HFFc6 (cell line): Measurements from ENCODE around the gene SPOCK2. TPM values are rescaled to one million over a fixed set of nuclear protein-coding genes. Genes with fewer than 3 reads are reported as not detected.
"Not testable (repeated sequence)": the region's sequence is repeated elsewhere in the genome, so short reads cannot be mapped to it uniquely, and the experiment has no call there.

ENCODE experiments used
- DNase-seq: peaks from one replicate; pipeline ENCODE4 v3.0.0-alpha.2; 2018
- H3K27ac Mint-ChIP-seq: 2 replicates; pipeline ENCODE4 v1.8.0; 2020; ENCODE audit warnings: mild to moderate bottlenecking, mixed read lengths
- H3K27me3 Mint-ChIP-seq: 2 replicates; pipeline ENCODE4 v1.8.0; 2021; ENCODE audit warnings: mild to moderate bottlenecking, moderate library complexity, mixed read lengths; ENCODE audit not compliant: insufficient read depth
- H3K36me3 Mint-ChIP-seq: 2 replicates; pipeline ENCODE4 v1.8.0; 2021; ENCODE audit warnings: low read depth, mixed read lengths
- H3K4me1 Mint-ChIP-seq: 2 replicates; pipeline ENCODE4 v1.8.0; 2020; ENCODE audit warnings: low read depth, mixed read lengths
- H3K4me3 Mint-ChIP-seq: 2 replicates; pipeline ENCODE4 v1.8.0; 2020; ENCODE audit warnings: mild to moderate bottlenecking, moderate library complexity, mixed read lengths
- H3K9me3 Mint-ChIP-seq: 2 replicates; pipeline ENCODE4 v1.8.0; 2020; ENCODE audit warnings: mild to moderate bottlenecking, mixed read lengths
- CTCF ChIP-seq: fragments of 200-600 bp; sonication (generic); IDR thresholded peaks from 2 replicates; pipeline ENCODE4 v1.5.0; 2021; ENCODE audit warnings: antibody characterized with exemption, mild to moderate bottlenecking
- total RNA-seq, 6 experiments: library from RNA; stranded (reverse); fragmentation: NEBNext Ultra II Directional; extraction: Animal tissue kit (Norgen Biotek cat#: 25700); gene quantifications; 2 replicates in 1 of 6; 3 replicates in 5 of 6; pipeline ENCODE4 v1.2.3, GENCODE V29; 2021

SPOCK2 gene
- total RNA-seq, 6 experiments from 2014 or later, result not detected

GRCh38 chr10:72114706-72115450 is 26.5 kb upstream of the SPOCK2 start:
- Mint-ChIP-seq H3K27ac (no peak overlapping the region), H3K9me3 (no peaks in the 10 kb centered on the region), H3K36me3 (peaks cover 17% of the 10 kb centered on the region), H3K27me3 (no peaks in the 10 kb centered on the region), H3K4me3 (no peak overlapping the region), H3K4me1 (peaks cover 2% of the 10 kb centered on the region; the same call in 1 of the 2 replicates)
- DNase-seq, result no peak
- no peak for TF ChIP-seq CTCF

GRCh38 chr10:72110673-72111401 is 22.5 kb upstream of the SPOCK2 start:
- H3K4me3 Mint-ChIP-seq, result no peak overlapping the region

GRCh38 chr10:72109636-72110157 is 21.3 kb upstream of the SPOCK2 start:
- Mint-ChIP-seq H3K4me3 (no peak overlapping the region), H3K36me3 (no peaks in the 10 kb centered on the region), H3K9me3 (no peaks in the 10 kb centered on the region), H3K27ac (no peak overlapping the region), H3K27me3 (no peaks in the 10 kb centered on the region), H3K4me1 (peaks cover 24% of the 10 kb centered on the region)
- DNase-seq, result no peak
- no peak for TF ChIP-seq CTCF

More at GRCh38 chr10:72110673-72111401, 22.5 kb upstream of the SPOCK2 start:
- TF ChIP-seq CTCF, result no peak
- Mint-ChIP-seq H3K9me3 (no peaks in the 10 kb centered on the region), H3K27me3 (no peaks in the 10 kb centered on the region), H3K36me3 (peaks cover 6% of the 10 kb centered on the region; the same call in 1 of the 2 replicates), H3K27ac (no peak overlapping the region), H3K4me1 (peaks cover 24% of the 10 kb centered on the region)
- DNase-seq, result no peak

- no peaks in the 10 kb centered on the region for H3K36me3 Mint-ChIP-seq
- H3K27ac Mint-ChIP-seq, result no peak overlapping the region
- peaks cover 24% of the 10 kb centered on the region for H3K4me1 Mint-ChIP-seq
- H3K9me3 Mint-ChIP-seq, result no peaks in the 10 kb centered on the region
- no peak for DNase-seq
- no peak for TF ChIP-seq CTCF
- H3K4me3 Mint-ChIP-seq, result no peak overlapping the region
- no peaks in the 10 kb centered on the region for H3K27me3 Mint-ChIP-seq
Measured at GRCh38 chr10:72108830-72109635, 20.7 kb upstream of the SPOCK2 start.

GRCh38 chr10:72108004-72108370 is 19.6 kb upstream of the SPOCK2 start:
- not testable (repeated sequence) for H3K4me3 Mint-ChIP-seq, H3K27ac Mint-ChIP-seq, DNase-seq, H3K27me3 Mint-ChIP-seq, H3K9me3 Mint-ChIP-seq, H3K36me3 Mint-ChIP-seq
- peaks cover 24% of the 10 kb centered on the region for H3K4me1 Mint-ChIP-seq
